Fibroblast of upper back skin (primary cell): ENCODE results near the gene USP40.

Experiments used
- DNase-seq: peaks from one replicate; pipeline ENCODE4 v3.0.0-alpha.2; 2013

The USP40 gene

DNA sequence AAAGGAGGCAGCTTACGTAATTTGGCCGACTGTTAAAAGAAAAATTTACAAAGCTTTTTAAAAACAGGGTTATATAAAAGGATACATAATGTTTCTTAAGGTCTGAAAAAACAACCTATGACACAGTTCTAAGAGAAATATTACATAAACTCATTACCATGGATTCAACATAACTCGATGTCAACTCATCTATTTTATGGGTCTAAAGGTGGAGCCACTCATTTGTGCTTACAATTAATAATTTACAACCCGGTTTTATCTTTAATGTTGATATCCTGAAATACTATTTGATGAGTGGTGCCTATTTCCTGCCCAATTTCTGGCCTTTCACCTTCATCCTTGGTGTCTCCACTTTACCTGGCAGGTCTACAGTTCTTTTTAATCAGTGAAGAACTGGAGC is 15.1 kb downstream of the USP40 start:
- DNase-seq, result no peak

GRCh38 chr2:233546774-233547173 is 19.8 kb downstream of the USP40 start:
- DNase-seq, result no peak

DNA sequence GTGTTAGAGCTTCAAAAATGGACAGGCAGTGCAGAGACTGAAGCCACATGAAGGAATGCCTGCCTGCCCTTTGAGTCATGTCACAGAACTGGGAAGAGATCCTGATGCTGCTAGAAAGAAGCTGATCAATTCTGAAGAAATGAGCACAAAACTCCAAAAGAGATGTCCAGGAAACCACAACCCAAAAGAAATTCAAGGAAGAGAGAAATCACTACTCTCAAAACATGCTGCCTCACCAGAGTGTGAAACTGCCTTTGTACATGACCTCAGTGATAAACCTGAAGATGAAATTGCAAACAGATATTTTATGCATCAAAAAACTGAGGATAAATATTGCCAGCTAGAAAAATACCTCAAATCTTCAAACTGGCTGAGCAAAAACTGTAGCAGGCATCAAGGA is 20.5 kb downstream of the USP40 start:
- DNase-seq, result peak; percentile 4

- DNase-seq, result peak; percentile 43
These were observed 22.4 kb downstream of the USP40 start for GRCh38 chr2:233544200-233544610.

GRCh38 chr2:233542507-233542906 is 24.1 kb downstream of the USP40 start:
- DNase-seq, result peak; percentile 75

GRCh38 chr2:233538741-233539140 is 27.8 kb downstream of the USP40 start:
- DNase-seq, result no peak

DNA sequence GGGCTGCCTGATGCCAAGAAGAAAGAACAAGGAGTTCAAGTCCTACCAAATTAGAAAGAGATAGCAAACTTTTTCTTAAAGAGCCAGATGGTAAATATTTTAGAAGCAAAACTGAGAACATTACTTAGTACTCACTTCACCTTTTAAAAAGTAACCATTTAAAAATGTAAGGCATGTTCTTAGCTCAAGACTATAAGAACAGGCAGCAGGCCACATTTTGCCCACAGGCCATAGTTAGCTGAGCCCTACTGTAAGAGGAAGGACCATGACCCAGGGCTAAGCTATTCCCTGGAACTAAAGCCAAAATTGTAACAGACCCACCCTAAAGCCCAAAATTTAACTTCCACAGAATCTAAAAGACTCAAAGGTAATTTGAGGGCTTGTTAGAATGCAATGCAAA is 31.3 kb downstream of the USP40 start:
- DNase-seq, result peak; percentile 13

- DNase-seq, result no peak
These were observed 33.6 kb downstream of the USP40 start for GRCh38 chr2:233532971-233533370.

DNA sequence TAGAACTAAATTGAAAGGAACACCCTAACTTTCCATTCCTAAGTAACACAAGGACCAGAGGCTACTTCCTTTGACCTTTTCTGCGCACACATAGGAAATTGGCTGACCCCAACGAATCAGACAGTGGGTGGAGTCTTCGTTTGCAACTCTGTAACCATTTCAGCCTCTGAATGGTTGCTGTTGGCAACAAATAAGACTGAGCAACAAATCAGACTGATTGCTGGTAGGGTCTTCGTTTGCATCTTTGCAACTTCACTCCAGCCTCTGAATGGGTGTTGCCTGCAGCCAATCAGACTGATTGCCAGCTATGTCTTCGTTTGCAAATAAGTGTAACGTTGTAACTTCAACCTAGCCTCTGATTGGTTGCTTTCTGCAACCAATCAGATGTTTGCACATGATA is 34.6 kb downstream of the USP40 start:
- no peak for DNase-seq

DNA sequence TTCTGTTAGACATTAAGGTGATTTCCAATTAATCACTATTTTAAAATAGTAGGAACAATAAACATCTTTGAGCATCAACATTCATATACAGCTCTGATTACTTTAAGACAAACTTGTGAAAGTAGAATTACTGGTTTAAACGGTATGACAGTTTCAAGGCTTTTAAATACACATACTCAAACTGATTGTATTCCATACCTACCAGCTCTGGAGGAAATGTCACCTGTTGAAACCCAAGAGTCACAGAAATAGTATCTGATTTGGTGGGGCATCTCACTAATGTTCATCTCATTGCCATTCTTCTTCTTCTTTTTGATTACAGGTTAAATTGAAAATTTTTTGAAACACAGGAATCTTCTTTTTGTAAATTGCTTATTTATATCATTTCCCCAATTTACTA is 36.2 kb downstream of the USP40 start:
- no peak for DNase-seq

GRCh38 chr2:233528182-233528581 is 38.4 kb downstream of the USP40 start:
- no peak for DNase-seq

DNA sequence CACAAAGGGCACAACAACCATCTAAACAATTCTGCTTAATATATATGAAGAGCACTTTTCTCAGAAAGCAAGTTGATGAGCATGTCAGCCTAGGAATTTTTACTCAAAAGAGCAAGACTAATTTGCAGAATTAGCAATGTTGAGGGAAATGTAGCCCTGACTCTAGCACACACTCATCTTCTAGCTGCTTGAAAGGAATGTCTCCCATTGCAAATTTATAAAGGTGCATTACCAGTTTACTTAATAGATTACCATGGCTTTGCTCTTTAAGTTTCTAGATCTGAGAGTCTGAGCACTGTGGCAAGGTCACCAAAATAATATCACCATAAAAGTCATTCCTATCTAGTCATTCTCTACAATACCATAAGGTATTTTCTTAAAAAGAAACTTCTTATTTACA is 40.8 kb downstream of the USP40 start:
- no peak for DNase-seq

DNA sequence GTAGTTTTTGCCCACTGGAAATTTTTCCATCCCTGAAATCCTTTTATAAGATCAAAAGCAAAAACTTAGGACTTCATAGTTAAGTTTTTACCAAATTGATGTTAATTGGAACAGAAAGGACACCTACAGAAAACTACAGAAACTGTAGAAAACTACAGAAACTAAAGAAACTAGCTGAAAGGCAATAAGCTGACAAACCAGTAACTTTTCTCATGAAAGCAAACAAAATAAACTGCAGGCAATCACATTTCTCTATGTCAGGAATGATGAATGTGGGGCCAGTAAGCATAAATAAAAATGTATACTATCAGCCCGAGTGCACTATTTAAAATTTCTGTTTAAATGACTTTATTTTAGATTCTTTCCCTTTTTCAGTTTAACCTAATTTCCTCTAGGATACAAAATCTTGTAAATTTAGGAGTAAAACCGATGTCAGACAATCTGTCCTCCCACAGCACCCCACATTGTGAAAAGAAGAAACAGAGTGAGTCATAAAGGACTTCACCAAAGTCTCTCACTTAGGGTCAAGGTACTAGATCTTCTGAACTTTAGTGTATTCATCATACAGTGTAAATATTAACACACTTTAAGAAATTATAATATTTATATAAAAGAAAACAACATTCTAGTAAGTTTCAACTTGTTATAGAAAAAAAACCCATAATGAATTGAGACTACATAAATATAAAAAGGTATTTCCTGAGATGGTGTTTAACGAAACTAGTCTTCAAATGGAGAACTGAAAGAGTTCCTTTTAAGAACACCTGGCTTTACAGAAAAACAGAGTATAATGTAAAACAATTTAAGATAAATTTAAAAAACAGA is 46.6 kb downstream of the USP40 start:
- DNase-seq, result no peak

DNA sequence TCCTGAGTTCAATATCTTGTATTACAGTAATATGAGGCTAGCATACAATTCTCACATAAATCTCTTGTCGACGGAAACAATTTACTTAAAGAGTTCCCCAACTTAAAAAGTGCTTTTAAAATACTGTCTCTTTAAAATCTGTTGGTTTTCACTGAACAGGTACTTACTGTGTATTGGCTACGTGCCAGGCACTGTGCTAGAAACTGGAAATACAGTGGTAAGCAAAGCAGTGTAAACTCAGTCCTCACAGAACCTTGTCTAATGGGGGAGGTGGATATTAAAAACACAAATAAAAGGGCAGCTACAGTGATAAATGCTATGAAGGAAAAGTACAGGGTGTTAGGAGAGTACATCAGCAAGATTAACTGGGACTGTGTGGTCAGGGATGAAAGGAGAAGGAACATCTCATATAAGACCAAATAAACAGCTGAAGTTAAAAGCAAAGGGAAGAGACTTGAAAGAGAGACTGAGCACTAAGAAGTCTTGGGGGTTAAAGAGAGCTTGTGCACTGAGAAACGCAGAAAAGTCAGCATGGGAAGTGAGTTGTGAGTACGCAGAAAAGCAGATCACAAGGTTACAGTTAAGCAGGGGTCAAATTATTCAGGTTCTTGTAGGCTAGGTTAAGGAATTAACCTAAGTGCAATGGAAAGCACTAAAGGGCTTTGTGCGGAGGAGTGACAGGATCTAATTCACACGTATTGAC is 52.5 kb downstream of the USP40 start:
- no peak for DNase-seq

DNA sequence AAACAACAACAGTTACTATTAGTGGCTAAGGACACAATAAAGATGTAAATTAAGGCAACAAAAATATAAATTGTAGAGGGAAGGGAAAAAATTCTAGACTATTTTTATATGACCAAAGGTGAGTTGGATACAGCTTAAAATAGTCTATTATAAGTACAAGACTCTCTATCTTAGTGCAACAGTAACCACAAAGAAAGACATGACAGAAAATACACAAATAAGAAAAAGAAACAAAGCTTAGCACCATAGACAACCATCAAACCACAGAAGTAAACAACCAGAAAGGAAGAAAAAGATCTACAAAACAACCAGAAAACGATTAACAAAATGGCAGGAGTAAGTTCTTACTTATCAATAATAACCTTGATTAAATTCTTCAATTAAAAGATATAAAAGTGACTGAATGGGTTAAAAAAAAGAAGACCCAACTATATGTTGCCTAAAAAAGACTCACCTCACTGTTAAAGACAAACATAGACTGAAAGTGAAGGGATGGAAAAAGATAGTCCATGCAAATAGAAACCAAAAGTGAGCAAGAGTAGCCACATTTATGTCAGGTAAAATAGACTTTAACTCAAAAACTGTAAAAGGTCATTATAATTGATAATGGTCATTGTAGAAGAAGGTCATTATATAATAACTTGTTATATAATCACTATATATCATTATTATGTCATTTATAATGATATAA is 62.5 kb downstream of the USP40 start:
- no peak for DNase-seq

GRCh38 chr2:233503481-233503880 is 63.1 kb downstream of the USP40 start:
- no peak for DNase-seq

DNA sequence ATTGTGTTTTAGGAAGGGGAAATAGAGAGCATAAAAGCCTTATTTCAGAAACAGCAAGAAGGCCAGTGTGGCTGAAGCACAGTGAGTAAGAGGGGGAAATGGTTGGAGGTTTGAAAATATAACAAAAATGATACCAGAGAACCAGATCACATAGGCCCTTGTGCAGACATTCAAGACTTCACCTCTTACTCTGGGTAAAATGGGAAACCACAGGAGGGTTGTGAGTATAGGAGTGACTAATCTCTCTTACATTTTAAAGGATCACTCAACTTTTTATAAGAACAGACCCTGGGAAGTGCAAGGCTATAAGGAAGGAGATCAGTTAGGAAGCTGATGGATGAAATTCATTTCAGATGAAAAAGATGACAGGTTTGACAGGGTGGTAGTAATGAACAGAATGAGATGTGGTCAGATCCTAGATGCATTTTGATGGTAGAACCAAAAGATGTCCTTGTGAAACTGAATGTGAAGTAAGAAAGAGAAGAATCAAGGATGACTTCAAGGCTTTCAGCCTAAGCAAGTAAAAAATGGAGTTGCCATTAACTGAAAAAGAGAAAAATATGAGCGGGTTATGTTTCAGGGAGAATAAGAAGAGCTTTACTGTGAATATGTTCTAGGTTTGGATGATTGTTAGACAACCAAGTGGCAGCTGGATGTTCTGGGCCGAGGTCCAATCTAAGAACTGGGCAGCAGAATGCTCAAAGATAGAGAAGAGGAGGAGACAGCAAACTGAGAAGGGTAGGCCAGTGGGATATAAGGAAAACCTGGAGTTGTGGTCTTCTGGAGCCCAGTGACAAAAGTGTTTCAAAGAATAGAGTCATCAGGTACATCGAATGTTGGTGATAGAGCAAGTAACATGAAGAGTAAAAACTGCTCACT is 65.1 kb downstream of the USP40 start:
- DNase-seq, result peak; percentile 83

- DNase-seq, result no peak
These were observed 66.7 kb downstream of the USP40 start for GRCh38 chr2:233499928-233500327.

DNA sequence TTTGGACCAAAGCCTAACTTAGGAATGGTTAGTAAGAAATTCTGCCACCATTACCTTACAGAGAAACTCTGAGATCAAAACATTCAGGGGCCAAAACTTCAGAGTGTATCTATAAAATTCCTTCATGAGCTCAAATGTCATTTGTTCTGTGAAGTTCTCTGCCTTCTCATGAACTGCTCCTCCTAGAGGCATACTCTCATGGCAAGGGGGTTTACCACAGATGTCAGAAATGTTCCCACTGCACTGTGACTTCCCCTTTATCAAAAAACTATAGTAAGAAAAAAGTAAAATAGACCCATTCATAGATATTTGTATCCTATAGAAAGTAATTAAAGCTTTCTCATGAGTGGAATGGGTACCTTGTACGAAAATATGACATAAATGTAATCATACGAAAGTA is 68.5 kb downstream of the USP40 start:
- no peak for DNase-seq

- DNase-seq, result no peak
These were observed 68.9 kb downstream of the USP40 start for GRCh38 chr2:233497692-233498091.

GRCh38 chr2:233495503-233496496 is 70.8 kb downstream of the USP40 start:
- DNase-seq, result no peak

DNA sequence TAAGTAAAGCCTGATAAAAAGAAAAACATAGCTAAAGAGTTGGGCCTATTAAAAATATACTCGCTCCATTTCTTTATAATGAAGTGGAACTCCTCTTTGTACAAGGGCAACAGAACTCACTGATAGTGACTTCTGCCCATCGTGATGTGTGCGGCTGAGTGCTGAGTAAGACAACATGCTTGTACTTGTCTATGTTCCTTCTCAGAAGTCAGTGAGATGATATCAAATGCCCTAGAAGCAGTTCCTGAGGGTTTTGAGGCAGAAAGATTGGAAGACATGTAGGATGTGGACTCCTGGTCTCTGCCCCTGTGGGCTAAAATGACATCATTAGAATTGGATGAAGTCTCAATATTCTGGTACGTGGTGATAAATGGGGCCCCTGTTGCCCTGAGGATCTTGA is 73.8 kb downstream of the USP40 start:
- no peak for DNase-seq
